GM18517 (cell line): ENCODE data around the gene AP2S1.
"Not testable (repeated sequence)": the region's sequence is repeated elsewhere in the genome, so short reads cannot be mapped to it uniquely, and the experiment has no call there.

Experiments
- ATAC-seq: cut with Tn5 transposase; IDR thresholded peaks from one replicate; pipeline ENCODE4 v1.9.1; 2021; ENCODE audit warnings: mild to moderate bottlenecking, moderate library complexity; ENCODE audit not compliant: unreplicated experiment

The AP2S1 gene

DNA sequence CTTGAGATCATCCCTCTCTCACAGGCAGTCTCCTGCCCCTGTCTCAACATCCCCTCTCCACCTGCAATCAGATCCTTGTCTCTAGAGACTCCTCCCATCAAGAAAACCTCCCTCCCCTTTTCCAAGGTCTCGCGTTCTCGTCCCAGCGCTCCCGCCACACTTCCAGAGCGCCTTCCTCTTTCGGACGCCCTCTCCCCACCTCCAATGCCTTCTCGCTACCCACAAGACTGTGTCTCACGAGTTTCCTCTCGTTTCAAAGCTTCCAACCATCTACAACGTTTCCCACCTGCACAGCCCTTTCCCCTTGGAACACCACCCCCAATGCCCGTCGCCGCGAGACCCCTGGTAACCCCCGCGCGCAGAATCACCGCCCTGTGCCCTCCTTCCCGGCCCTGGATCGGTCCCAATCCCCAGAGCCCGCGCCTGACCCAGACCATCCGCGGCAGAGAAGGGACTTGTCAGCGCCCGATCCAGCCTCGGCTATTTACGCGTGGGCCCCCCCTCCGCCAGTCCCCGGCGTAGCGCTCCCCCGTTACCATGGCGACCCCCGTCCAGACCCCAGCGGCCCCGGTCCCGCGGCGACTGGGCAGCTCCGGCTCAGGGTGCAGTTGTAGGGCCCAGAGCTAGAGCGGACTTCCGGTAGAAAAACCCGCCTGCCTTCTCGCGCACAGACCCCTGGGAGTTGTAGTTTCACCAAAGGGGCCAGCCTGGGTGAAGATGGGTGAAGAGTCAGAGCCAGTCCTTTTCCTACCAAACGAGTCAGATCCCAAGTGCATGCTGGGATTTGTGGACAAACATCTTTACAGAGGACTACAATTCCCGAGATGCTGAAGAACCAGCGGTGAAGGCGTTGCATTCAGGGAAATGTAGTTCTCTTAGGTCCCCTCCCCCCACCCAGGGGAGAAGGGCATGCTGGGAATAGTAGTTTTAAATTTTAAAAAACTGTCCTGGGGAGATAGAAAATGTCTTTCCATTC, at the start of gene AP2S1:
Gene AP2S1, minus strand, starts transcription at position 619 of the 976 bp plus-strand sequence. Its CDS starts 80 bp downstream, at position 539.
- peak; percentile 87 for ATAC-seq

GRCh38 chr19:46900341-46900740, 49.7 kb upstream of the AP2S1 start:
- no peak for ATAC-seq

DNA sequence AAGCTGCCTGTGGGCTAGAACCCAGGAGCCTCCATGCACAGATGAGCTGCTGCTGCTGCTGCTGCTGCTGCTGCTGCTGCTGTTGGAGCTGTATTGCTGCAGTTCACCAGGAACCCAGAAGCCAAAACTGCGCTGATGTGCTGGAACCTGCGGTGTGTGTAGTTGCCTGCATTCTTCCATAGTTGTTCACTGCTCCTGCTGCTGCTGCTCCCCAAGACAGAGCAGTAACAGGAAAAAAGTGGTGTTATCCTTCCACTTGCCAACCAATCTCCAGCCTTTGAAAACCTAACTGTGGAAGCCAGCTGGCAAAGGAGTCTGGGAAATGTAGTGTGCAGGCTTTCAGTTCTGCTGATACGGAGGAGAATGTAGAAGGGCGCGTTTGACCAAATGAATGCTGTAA, 48.1 kb upstream of the AP2S1 start:
- ATAC-seq: no peak

DNA sequence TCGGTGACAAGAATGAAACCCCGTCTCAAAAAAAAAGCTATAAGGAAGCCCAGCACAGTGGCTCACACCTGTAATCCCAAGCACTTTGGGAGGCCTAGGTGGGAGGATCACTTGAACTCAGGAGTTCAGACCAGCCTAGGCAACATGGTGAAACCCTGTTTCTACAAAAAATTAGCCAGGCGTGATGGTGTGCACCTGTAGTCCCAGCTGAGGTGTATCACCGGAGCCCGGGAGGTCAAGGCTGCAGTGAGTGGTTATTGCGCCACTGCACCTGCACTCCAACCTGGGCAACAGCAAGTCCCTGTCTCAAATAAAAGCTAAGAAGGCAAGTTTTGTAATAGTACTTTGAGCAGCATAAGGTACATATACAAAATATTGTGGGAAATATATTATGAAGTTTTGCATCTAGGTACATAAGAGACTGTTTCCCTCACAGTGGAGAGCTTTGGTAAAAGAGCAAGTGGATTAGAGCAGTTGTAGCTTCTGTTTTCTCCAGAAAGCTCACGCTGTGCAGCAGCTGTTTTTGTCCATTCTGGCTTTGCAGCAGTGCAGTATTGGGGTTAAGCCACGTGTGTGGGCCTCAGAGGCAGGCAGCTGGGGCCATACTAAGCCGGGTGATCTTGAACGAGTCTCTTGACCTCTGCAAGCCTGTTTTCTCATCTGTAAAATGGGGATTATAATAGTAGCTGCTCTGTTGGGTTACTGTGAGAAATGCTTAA, 45.6 kb upstream of the AP2S1 start:
- no peak for ATAC-seq

- no peak for ATAC-seq
Measured at GRCh38 chr19:46892252-46893179, 41.9 kb upstream of the AP2S1 start.

DNA sequence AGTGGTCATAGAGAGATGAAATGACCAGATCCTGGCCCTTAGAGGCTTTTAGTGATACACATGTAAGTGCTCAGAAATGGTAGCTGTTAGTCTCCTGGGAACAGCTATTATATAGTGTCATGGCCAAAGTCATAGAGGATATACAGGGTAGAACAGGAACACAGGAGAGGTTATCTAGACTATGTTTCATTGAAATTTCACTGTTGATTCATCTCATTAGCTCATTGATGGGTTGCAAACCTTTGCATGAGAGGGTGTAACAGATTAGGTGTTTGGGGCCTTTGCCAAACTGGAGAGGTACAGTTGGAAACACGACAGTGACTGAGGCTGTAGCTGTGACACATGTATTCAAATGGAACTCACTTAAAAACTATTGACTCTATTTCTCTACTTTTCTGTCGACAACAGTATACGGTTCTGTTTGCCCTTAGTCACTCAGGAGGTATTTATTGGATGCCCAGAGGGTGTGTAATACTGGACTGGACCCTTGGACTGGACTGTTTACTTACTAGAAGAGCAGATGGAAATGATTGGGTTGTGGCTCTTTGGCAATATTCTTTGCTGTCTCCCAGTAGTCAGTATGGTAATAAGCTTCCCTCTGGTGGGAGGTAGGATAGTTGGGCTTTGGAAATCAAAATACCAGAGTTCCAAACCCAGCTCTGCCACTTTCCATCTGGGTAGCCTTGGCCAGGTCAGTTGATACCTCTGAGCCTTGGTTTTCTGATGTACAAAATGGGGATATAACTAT, 40.0 kb upstream of the AP2S1 start:
- no peak for ATAC-seq

- ATAC-seq: no peak
Measured at GRCh38 chr19:46887240-46887782, 36.7 kb upstream of the AP2S1 start.

GRCh38 chr19:46886546-46887239, 36.0 kb upstream of the AP2S1 start:
- ATAC-seq: no peak

DNA sequence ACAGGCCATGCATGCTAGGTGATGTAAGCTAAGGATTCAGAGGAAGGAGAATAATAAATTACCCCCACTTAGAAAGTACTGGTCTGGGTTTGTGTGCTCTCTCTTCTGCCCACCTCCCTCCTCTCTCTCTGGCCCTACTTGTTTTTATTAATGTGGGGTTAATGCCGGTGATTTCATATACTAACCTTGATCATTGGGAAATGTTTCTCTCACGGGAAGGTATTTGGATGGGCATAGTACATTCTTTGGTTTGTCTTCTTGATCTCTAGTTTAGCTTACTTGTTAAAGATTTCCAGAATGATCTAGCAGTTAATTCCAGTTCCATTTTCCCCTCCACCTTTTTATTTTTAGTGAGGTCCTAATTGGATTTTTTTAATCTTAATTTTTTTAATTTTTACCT, 34.8 kb upstream of the AP2S1 start:
- ATAC-seq: no peak

DNA sequence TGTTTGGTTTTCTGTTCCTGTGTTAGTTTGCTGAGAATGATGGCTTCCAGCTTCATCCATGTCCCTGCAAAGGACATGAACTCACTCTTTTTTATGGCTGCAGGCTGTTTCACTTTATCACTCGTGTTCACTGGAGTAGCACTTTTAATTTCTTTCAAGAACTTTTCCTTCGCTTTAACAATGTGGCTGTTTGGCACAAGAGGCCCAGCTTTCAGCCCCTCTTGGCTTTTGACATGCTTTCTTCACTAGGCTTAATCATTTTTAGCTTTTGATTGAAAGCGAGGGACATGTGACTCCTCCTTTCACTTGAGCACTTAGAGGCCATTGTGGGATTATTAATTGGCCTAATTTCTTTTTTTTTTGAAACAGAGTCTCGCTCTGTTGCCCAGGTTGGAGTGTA, 32.1 kb upstream of the AP2S1 start:
- not testable (repeated sequence) for ATAC-seq

DNA sequence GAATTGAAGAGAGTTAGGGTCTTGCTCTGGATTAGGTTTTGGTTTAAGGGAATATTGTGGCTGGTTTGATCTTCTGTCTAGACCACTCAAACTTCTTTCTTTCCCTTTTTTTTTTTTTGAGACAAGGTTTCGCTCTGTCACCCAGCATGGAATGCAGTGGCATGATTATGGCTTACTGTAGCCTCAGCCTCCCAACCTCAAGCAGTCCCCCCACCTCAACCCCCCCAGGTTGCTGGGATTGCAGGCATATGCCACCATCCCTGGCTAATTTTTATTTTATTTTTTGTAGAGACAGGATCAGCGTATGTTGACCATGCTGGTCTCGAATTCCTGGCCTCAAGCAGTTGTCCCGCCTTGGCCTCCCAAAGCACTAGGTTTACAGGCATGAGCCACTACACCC, 31.4 kb upstream of the AP2S1 start:
- ATAC-seq: no peak

- ATAC-seq: no peak
Measured at GRCh38 chr19:46881092-46881491, 30.4 kb upstream of the AP2S1 start.

DNA sequence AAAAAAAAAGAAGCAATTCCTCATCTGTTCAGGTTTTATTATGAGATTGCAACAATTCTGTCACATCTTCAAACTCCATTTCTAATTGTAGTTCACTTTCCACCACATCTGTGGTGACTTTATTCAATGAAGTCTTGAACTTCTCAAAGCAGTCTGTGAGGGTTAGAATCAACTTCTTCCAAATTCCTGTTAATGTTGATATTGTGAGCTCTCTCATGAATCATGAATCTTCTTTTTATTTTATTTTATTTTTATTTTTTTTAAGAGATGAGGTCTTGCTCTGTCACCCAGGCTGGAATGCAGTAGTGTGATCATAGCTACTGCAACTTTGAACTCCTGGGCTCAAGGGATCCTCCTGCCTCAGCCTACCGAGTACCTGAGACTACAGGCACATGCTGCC, 29.8 kb upstream of the AP2S1 start:
- ATAC-seq: no peak

GRCh38 chr19:46878613-46879375, 28.1 kb upstream of the AP2S1 start:
- no peak for ATAC-seq

DNA sequence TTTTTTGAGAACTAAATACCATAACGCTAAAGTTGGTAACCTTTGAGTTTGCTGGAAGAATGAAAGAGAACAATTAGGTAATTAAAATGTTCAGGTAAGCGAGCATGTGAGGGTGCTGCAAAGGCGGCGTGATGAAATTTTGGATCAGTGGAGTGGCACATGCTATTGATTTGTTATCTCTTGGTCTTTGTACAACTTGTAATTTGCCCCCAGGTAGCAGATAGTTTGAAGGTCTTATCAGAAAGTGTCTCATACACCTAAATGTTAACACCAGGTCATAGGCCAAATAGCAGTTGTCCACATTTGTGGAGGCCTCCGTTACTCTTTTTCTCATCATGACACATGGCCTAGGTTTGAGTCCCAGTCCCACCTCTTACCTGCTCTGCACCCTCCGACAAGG, 25.0 kb upstream of the AP2S1 start:
- no peak for ATAC-seq

DNA sequence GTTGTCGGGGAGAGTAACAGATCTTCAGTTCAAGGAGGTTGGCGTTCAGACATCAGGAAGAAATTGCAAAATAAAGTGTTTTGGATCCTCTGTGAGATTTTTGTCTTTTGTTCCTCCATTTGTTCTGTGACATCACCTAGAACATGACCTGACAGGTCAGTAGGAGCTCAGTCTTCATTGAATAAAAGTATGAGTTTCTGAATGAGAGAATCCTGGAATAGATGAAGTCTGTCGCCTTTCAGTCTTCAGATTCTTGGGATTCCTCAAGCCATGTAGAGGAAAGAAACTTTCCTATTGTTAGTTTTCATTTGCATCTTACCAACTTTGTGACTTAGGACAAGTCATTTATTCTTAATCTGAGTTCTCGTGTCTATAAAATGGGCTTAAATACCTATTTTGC, 24.6 kb upstream of the AP2S1 start:
- ATAC-seq: no peak

- no peak for ATAC-seq
Measured at GRCh38 chr19:46872967-46873366, 22.3 kb upstream of the AP2S1 start.

GRCh38 chr19:46871173-46871572, 20.5 kb upstream of the AP2S1 start:
- ATAC-seq: not testable (repeated sequence)
